ENCODE results near the gene MTCL1. TPM values are rescaled to one million over a fixed set of nuclear protein-coding genes. Genes with fewer than 3 reads are reported as not detected.

MTCL1 gene
- total and polyA plus RNA-seq, 2 of the 8 experiments (the other 6 are each of a cell fraction or from before 2014, with no cell fraction given) = 16.6 to 60.8 TPM

GRCh38 chr18:8830067-8831060 lies 125.0 kb downstream of the MTCL1 start (continued):
- TF ChIP-seq, protein P1, sequence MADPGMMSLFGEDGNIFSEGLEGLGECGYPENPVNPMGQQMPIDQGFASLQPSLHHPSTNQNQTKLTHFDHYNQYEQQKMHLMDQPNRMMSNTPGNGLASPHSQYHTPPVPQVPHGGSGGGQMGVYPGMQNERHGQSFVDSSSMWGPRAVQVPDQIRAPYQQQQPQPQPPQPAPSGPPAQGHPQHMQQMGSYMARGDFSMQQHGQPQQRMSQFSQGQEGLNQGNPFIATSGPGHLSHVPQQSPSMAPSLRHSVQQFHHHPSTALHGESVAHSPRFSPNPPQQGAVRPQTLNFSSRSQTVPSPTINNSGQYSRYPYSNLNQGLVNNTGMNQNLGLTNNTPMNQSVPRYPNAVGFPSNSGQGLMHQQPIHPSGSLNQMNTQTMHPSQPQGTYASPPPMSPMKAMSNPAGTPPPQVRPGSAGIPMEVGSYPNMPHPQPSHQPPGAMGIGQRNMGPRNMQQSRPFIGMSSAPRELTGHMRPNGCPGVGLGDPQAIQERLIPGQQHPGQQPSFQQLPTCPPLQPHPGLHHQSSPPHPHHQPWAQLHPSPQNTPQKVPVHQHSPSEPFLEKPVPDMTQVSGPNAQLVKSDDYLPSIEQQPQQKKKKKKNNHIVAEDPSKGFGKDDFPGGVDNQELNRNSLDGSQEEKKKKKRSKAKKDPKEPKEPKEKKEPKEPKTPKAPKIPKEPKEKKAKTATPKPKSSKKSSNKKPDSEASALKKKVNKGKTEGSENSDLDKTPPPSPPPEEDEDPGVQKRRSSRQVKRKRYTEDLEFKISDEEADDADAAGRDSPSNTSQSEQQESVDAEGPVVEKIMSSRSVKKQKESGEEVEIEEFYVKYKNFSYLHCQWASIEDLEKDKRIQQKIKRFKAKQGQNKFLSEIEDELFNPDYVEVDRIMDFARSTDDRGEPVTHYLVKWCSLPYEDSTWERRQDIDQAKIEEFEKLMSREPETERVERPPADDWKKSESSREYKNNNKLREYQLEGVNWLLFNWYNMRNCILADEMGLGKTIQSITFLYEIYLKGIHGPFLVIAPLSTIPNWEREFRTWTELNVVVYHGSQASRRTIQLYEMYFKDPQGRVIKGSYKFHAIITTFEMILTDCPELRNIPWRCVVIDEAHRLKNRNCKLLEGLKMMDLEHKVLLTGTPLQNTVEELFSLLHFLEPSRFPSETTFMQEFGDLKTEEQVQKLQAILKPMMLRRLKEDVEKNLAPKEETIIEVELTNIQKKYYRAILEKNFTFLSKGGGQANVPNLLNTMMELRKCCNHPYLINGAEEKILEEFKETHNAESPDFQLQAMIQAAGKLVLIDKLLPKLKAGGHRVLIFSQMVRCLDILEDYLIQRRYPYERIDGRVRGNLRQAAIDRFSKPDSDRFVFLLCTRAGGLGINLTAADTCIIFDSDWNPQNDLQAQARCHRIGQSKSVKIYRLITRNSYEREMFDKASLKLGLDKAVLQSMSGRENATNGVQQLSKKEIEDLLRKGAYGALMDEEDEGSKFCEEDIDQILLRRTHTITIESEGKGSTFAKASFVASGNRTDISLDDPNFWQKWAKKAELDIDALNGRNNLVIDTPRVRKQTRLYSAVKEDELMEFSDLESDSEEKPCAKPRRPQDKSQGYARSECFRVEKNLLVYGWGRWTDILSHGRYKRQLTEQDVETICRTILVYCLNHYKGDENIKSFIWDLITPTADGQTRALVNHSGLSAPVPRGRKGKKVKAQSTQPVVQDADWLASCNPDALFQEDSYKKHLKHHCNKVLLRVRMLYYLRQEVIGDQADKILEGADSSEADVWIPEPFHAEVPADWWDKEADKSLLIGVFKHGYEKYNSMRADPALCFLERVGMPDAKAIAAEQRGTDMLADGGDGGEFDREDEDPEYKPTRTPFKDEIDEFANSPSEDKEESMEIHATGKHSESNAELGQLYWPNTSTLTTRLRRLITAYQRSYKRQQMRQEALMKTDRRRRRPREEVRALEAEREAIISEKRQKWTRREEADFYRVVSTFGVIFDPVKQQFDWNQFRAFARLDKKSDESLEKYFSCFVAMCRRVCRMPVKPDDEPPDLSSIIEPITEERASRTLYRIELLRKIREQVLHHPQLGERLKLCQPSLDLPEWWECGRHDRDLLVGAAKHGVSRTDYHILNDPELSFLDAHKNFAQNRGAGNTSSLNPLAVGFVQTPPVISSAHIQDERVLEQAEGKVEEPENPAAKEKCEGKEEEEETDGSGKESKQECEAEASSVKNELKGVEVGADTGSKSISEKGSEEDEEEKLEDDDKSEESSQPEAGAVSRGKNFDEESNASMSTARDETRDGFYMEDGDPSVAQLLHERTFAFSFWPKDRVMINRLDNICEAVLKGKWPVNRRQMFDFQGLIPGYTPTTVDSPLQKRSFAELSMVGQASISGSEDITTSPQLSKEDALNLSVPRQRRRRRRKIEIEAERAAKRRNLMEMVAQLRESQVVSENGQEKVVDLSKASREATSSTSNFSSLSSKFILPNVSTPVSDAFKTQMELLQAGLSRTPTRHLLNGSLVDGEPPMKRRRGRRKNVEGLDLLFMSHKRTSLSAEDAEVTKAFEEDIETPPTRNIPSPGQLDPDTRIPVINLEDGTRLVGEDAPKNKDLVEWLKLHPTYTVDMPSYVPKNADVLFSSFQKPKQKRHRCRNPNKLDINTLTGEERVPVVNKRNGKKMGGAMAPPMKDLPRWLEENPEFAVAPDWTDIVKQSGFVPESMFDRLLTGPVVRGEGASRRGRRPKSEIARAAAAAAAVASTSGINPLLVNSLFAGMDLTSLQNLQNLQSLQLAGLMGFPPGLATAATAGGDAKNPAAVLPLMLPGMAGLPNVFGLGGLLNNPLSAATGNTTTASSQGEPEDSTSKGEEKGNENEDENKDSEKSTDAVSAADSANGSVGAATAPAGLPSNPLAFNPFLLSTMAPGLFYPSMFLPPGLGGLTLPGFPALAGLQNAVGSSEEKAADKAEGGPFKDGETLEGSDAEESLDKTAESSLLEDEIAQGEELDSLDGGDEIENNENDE (IDR thresholded peaks at IDR 0.05; ENCODE audit: insufficient replicate concordance, low read length) = no peak
- TF ChIP-seq TBP (IDR thresholded peaks at IDR 0.05; ENCODE audit: low read depth, low read length) (no peak), SIN3A (conservative IDR thresholded peaks at IDR 0.05 in 1 of 2, IDR thresholded peaks at IDR 0.05 in 1 of 2; ENCODE audit: low read depth in 1 of 2, low read length in 2 of 2) (no peak), CHD1 (IDR thresholded peaks at IDR 0.05; ENCODE audit: low read depth, low read length) (no peak), EGR1 (IDR thresholded peaks at IDR 0.05; ENCODE audit: borderline replicate concordance, low read depth, low read length) (no peak), SP2 (IDR thresholded peaks at IDR 0.05; ENCODE audit: low read length) (no peak), CREB1 (IDR thresholded peaks at IDR 0.05) (no peak), SP1 (IDR thresholded peaks at IDR 0.05; ENCODE audit: low read depth, low read length) (no peak)
- TF ChIP-seq, protein P2, sequence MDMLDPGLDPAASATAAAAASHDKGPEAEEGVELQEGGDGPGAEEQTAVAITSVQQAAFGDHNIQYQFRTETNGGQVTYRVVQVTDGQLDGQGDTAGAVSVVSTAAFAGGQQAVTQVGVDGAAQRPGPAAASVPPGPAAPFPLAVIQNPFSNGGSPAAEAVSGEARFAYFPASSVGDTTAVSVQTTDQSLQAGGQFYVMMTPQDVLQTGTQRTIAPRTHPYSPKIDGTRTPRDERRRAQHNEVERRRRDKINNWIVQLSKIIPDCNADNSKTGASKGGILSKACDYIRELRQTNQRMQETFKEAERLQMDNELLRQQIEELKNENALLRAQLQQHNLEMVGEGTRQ (IDR thresholded peaks at IDR 0.05; ENCODE audit: low read length) = no peak
